ENCODE results near the gene CMIP.

GRCh38 chr16:81526935-81527334 is 82.3 kb downstream of the CMIP start:
- TF ChIP-seq EZH2 (IDR thresholded peaks at IDR 0.05) (no peak), CTCF (IDR thresholded peaks at IDR 0.05) (no peak)

Measured in neural progenitor cell (in vitro differentiated cells).